Lower leg skin (tissue), 3 donors: ENCODE results near the gene PIP5KL1.

Source experiments
- POLR2A ChIP-seq, 2 donors: fragments of 450-650 bp; IDR thresholded peaks; one replicate each; pipeline ENCODE4 v1.6.1; 2016 to 2017; ENCODE audit warnings: antibody characterized with exemption in 2 of 2, mild to moderate bottlenecking in 1 of 2, moderate library complexity in 1 of 2
- TF ChIP-seq, protein P1 (sequence below), 3 donors: fragments of 450-650 bp; IDR thresholded peaks; one replicate each; pipeline ENCODE4 v1.5.1; 2016; ENCODE audit warnings: antibody characterized with exemption in 3 of 3, mild to moderate bottlenecking in 3 of 3, moderate library complexity in 2 of 3

DNA sequence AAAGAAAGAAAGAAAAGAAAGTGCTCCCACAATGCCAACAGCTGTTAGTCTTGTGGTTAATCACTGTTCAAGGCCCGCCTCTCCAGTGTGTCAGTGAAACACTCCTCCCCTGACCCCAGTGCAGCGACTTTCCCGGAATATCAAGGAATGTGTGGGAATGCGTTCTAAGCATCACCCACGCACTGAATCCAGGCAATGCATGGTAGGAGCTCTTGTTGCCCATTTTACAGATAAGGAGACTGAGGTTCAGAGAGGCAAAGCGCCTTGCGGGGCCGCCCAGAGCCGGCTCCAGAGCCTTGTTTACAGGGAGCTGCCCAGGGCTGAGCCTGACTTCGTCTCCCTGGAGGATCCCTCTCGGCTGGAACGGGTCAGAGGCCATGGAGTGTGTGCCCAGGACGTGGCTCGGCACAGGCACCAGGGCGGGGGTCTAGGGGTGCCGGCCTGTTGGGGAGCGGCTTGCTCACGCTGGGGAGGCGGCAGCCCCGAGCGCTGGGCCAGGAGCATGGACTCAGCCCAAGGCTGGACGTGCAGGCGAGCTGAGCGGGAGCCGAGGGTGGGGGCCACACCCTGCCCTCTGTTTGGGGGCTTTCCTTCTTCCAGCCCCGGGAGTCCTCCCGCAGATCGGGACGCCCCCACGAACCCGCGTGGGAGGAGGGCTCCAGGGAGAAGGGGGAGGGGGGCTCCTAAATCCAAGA, 32.0 kb downstream of the PIP5KL1 start:
- TF ChIP-seq, protein P1, sequence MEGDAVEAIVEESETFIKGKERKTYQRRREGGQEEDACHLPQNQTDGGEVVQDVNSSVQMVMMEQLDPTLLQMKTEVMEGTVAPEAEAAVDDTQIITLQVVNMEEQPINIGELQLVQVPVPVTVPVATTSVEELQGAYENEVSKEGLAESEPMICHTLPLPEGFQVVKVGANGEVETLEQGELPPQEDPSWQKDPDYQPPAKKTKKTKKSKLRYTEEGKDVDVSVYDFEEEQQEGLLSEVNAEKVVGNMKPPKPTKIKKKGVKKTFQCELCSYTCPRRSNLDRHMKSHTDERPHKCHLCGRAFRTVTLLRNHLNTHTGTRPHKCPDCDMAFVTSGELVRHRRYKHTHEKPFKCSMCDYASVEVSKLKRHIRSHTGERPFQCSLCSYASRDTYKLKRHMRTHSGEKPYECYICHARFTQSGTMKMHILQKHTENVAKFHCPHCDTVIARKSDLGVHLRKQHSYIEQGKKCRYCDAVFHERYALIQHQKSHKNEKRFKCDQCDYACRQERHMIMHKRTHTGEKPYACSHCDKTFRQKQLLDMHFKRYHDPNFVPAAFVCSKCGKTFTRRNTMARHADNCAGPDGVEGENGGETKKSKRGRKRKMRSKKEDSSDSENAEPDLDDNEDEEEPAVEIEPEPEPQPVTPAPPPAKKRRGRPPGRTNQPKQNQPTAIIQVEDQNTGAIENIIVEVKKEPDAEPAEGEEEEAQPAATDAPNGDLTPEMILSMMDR (IDR thresholded peaks at IDR 0.05): no peak
- TF ChIP-seq POLR2A (IDR thresholded peaks at IDR 0.05): no peak
